ENCODE measurements around the gene MX2. TPM values are rescaled to one million over a fixed set of nuclear protein-coding genes. Genes with fewer than 3 reads are reported as not detected.

Gene MX2
- total and polyA plus RNA-seq, 2 of the 4 experiments (the other 2 are of a cell fraction) = 0.53 to 0.54 TPM

DNA sequence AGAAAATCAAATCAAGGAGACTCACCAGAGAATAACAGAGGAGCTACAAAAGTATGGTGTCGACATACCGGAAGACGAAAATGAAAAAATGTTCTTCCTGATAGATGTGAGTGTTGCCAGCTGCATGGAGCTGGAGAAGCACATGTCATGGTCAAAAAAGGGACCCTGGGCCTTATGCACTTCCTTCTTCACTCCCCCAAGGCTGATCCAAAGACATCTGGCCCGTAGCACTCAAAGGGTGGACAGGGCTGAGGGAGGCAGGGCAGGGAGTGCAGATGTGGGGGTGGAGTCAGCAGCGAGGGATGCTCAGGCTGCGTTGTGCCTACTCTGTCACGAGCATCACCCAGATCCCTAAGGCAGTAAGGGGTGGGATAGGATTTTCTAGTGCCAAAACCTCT is 83.6 kb downstream of the MX2 start:
- H3K56ac ChIP-seq (ENCODE audit: extremely low read depth, insufficient read depth, low read length) = no peak overlapping the region
- H2BK20ac ChIP-seq (ENCODE audit: low read depth, low read length) = no peak overlapping the region
- H3K9me3 ChIP-seq (ENCODE audit: control insufficient read depth, insufficient read depth, low read length) = no peaks in the 10 kb centered on the region
- no peak for ATAC-seq (ENCODE audit: low read depth)
- no peak overlapping the region for H3K4me2 ChIP-seq (ENCODE audit: low read depth, low read length)
- H3K4me3 ChIP-seq (ENCODE audit: insufficient read depth, low read depth, low read length) = no peak overlapping the region
- no peak overlapping the region for H2BK120ac ChIP-seq (ENCODE audit: low read depth, low read length)
- no peak for TF ChIP-seq CHD1 (IDR thresholded peaks at IDR 0.05; ENCODE audit: low read depth, low read length)
- no peak for TF ChIP-seq MAFK (IDR thresholded peaks at IDR 0.05; ENCODE audit: low read depth, low read length)
- TF ChIP-seq RAD21 (IDR thresholded peaks at IDR 0.05; ENCODE audit: low read length) = no peak
- no peak for TF ChIP-seq FOS (IDR thresholded peaks at IDR 0.05; ENCODE audit: low read depth, low read length)
- no peak for TF ChIP-seq MXI1 (IDR thresholded peaks at IDR 0.05; ENCODE audit: borderline replicate concordance, low read depth, low read length)
- no peak for TF ChIP-seq POLR2A (IDR thresholded peaks at IDR 0.05; ENCODE audit: low read depth, low read length)
- TF ChIP-seq RCOR1 (IDR thresholded peaks at IDR 0.05; ENCODE audit: insufficient replicate concordance, low read length) = no peak
- no peak for TF ChIP-seq SMC3 (IDR thresholded peaks at IDR 0.05; ENCODE audit: low read depth, low read length)
- TF ChIP-seq, protein P1, sequence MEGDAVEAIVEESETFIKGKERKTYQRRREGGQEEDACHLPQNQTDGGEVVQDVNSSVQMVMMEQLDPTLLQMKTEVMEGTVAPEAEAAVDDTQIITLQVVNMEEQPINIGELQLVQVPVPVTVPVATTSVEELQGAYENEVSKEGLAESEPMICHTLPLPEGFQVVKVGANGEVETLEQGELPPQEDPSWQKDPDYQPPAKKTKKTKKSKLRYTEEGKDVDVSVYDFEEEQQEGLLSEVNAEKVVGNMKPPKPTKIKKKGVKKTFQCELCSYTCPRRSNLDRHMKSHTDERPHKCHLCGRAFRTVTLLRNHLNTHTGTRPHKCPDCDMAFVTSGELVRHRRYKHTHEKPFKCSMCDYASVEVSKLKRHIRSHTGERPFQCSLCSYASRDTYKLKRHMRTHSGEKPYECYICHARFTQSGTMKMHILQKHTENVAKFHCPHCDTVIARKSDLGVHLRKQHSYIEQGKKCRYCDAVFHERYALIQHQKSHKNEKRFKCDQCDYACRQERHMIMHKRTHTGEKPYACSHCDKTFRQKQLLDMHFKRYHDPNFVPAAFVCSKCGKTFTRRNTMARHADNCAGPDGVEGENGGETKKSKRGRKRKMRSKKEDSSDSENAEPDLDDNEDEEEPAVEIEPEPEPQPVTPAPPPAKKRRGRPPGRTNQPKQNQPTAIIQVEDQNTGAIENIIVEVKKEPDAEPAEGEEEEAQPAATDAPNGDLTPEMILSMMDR (conservative IDR thresholded peaks at IDR 0.05; ENCODE audit: low read depth, low read length) = no peak
- no peak for TF ChIP-seq CEBPB (IDR thresholded peaks at IDR 0.05; ENCODE audit: low read depth, low read length)
- TF ChIP-seq, protein P2, sequence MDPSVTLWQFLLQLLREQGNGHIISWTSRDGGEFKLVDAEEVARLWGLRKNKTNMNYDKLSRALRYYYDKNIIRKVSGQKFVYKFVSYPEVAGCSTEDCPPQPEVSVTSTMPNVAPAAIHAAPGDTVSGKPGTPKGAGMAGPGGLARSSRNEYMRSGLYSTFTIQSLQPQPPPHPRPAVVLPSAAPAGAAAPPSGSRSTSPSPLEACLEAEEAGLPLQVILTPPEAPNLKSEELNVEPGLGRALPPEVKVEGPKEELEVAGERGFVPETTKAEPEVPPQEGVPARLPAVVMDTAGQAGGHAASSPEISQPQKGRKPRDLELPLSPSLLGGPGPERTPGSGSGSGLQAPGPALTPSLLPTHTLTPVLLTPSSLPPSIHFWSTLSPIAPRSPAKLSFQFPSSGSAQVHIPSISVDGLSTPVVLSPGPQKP (IDR thresholded peaks at IDR 0.05; ENCODE audit: borderline replicate concordance, low read depth, low read length) = no peak
- no peak for TF ChIP-seq MAZ (IDR thresholded peaks at IDR 0.05; ENCODE audit: borderline replicate concordance, low read depth, low read length)
- TF ChIP-seq RFX5 (IDR thresholded peaks at IDR 0.05; ENCODE audit: low read depth, low read length) = no peak
- no peak overlapping the region for H3K27ac ChIP-seq (ENCODE audit: insufficient read depth, low read length)
- POLR2A ChIA-PET (ENCODE audit: unreplicated experiment) = no interaction called here
- no CpG with 5 or more reads among the region's 7 CpGs for WGBS, 2 experiments (ENCODE audit: extremely low coverage in 2 of 2, insufficient read length in 1 of 2)
- dilution Hi-C loops (cut with HindIII; ENCODE audit: low sequenced_read_pairs, unreplicated experiment) (no loop called here), intact Hi-C loops (cut with micrococcal nuclease) (no loop called here), in situ Hi-C loops (cut with MboI; ENCODE audit: low sequenced_read_pairs) (no loop called here)
- no peaks in the 10 kb centered on the region for H3K27me3 ChIP-seq (ENCODE audit: control insufficient read depth, insufficient read depth, low read length)
- no peak overlapping the region for H3K9ac ChIP-seq (ENCODE audit: low read depth, low read length)
- H3K36me3 ChIP-seq (ENCODE audit: control insufficient read depth, insufficient read depth, low read length) = no peaks in the 10 kb centered on the region
- H3K14ac ChIP-seq (replicated peaks; ENCODE audit: low read depth, low read length) = no peak overlapping the region
- no peak overlapping the region for H2AFZ ChIP-seq (replicated peaks; ENCODE audit: low read length, poor library complexity)
- H2AK9ac ChIP-seq (replicated peaks; ENCODE audit: low read depth, low read length, poor library complexity) = no peak overlapping the region
- no peak for DNase-seq
- H3K79me1 ChIP-seq (ENCODE audit: low read depth in 1 of 2, low read length in 2 of 2) = no peaks in the 10 kb centered on the region
- no peak overlapping the region for H4K8ac ChIP-seq (ENCODE audit: low read depth in 2 of 2, low read length in 2 of 2)
- no peaks in the 10 kb centered on the region for H3K9me1 ChIP-seq (ENCODE audit: insufficient read depth, low read length)
- H3K4ac ChIP-seq (ENCODE audit: low read depth, low read length) = no peak overlapping the region
- H3K4me1 ChIP-seq (ENCODE audit: control insufficient read depth, insufficient read depth, low read length) = no peaks in the 10 kb centered on the region
- H4K91ac ChIP-seq (ENCODE audit: insufficient read depth, low read depth, low read length) = no peak overlapping the region
- H4K5ac ChIP-seq (ENCODE audit: low read depth, low read length) = no peak overlapping the region
- no peaks in the 10 kb centered on the region; the same call in 1 of the 2 replicates for H4K20me1 ChIP-seq (ENCODE audit: insufficient read depth, low read length)
- CTCF ChIA-PET = interaction anchor here (0.5 to 0.9 kb wide), 2 partner anchors 163 to 228 kb away, joined by 3 read pairs; no protein-coding TSS in a partner anchor
- H2AK5ac ChIP-seq (ENCODE audit: low read depth, low read length) = no peak overlapping the region
- BruUV-seq (replicated peaks) = no TSS peak
- H3K23ac ChIP-seq (ENCODE audit: low read depth, low read length) = no peak overlapping the region
- no peak overlapping the region for H2BK15ac ChIP-seq (ENCODE audit: low read depth, low read length)
- no peak overlapping the region for H3K18ac ChIP-seq (ENCODE audit: low read depth, low read length)
- no peak overlapping the region for H2BK5ac ChIP-seq (ENCODE audit: low read depth, low read length, poor library complexity, severe bottlenecking)
